ENCODE results near the gene PAQR9. TPM values are rescaled to one million over a fixed set of nuclear protein-coding genes. Genes with fewer than 3 reads are reported as not detected.

The PAQR9 gene
- total and polyA plus RNA-seq, 2 of the 13 experiments (the other 11 are each of a cell fraction or from before 2014, with no cell fraction given): 3.7 to 10.3 TPM

- TF ChIP-seq KIAA2018 (CRISPR knock-in tag; IDR thresholded peaks at IDR 0.05; ENCODE audit: borderline replicate concordance): no peak
- TF ChIP-seq ZNF589 (CRISPR knock-in tag; conservative IDR thresholded peaks at IDR 0.05): peak; percentile 41; the same call in 1 of the 2 replicates
- TF ChIP-seq STAT5B (CRISPR knock-in tag; IDR thresholded peaks at IDR 0.05): no peak
- no peak for TF ChIP-seq ZNF17 (CRISPR knock-in tag; IDR thresholded peaks at IDR 0.05)
- TF ChIP-seq FLYWCH1 (CRISPR knock-in tag; IDR thresholded peaks at IDR 0.05): no peak
- no peak for TF ChIP-seq GMEB1 (CRISPR knock-in tag; IDR thresholded peaks at IDR 0.05; ENCODE audit: borderline replicate concordance)
- TF ChIP-seq SIN3B (IDR thresholded peaks at IDR 0.05; ENCODE audit: low read length): no peak
- no peak for TF ChIP-seq MTERF4 (CRISPR knock-in tag; IDR thresholded peaks at IDR 0.05)
- TF ChIP-seq SALL1 (CRISPR knock-in tag; IDR thresholded peaks at IDR 0.05): peak; percentile 81
- peak; percentile 77; the same call in 1 of the 2 replicates for TF ChIP-seq ZNF816 (CRISPR knock-in tag; IDR thresholded peaks at IDR 0.05; ENCODE audit: borderline replicate concordance)
- no peak for TF ChIP-seq RNF2 (conservative IDR thresholded peaks at IDR 0.05; ENCODE audit: low read depth)
- no peak for TF ChIP-seq MAZ (IDR thresholded peaks at IDR 0.05; ENCODE audit: borderline replicate concordance, low read depth, low read length)
- TF ChIP-seq MAZ (CRISPR knock-in tag; IDR thresholded peaks at IDR 0.05; ENCODE audit: low read depth): peak; percentile 73; the same call in 1 of the 2 replicates
- TF ChIP-seq SP2 (CRISPR knock-in tag; IDR thresholded peaks at IDR 0.05): peak; percentile 47
- no peak for TF ChIP-seq FOXM1 (CRISPR knock-in tag; IDR thresholded peaks at IDR 0.05)
- TF ChIP-seq PAWR (CRISPR knock-in tag; IDR thresholded peaks at IDR 0.05; ENCODE audit: borderline replicate concordance): no peak
- no peak for TF ChIP-seq CBX2 (IDR thresholded peaks at IDR 0.05; ENCODE audit: low read depth, low read length)
- TF ChIP-seq CBX2 (CRISPR knock-in tag; IDR thresholded peaks at IDR 0.05; ENCODE audit: low read depth): peak; percentile 74; the same call in 1 of the 2 replicates
- no peak for TF ChIP-seq SSRP1 (CRISPR knock-in tag; IDR thresholded peaks at IDR 0.05)
- no peak; the same call in 1 of the 2 replicates for TF ChIP-seq ARID2 (CRISPR knock-in tag; IDR thresholded peaks at IDR 0.05; ENCODE audit: borderline replicate concordance)
- no peak for TF ChIP-seq HMG20A (CRISPR knock-in tag; IDR thresholded peaks at IDR 0.05; ENCODE audit: borderline replicate concordance)
These were observed 797 bp downstream of the PAQR9 start (continued) for GRCh38 chr3:142962520-142963233.
